ENCODE results near the gene IKBKE. TPM values are rescaled to one million over a fixed set of nuclear protein-coding genes. Genes with fewer than 3 reads are reported as not detected.

IKBKE gene
- total RNA-seq, 1 experiment from 2014 or later, result 6.6 TPM

GRCh38 chr1:206521694-206522402, 51.6 kb downstream of the IKBKE start:
- Histone ChIP-seq H3K23me2 (ENCODE audit: insufficient read length, low read depth, low read length, poor library complexity, severe bottlenecking) (no peaks in the 10 kb centered on the region), H3K9ac (ENCODE audit: extremely low read depth, insufficient read length, low read length) (no peak overlapping the region), H3K79me2 (ENCODE audit: insufficient read depth, low read length) (no peaks in the 10 kb centered on the region), H2BK5ac (ENCODE audit: insufficient read length, low read length) (no peak overlapping the region), H3K4me1 (ENCODE audit: insufficient read depth, low read length) (no peaks in the 10 kb centered on the region), H2AFZ (ENCODE audit: low read length) (no peak overlapping the region), H2BK15ac (ENCODE audit: low read depth, low read length) (no peak overlapping the region), H3K18ac (ENCODE audit: insufficient read length, low read depth, low read length) (no peak overlapping the region), H3K56ac (ENCODE audit: insufficient read length, low read depth, low read length) (no peak overlapping the region), H3K9me3 (ENCODE audit: control insufficient read depth, low read depth, low read length) (no peaks in the 10 kb centered on the region), H3K79me1 (ENCODE audit: insufficient read depth, low read depth, low read length, poor library complexity, severe bottlenecking) (no peaks in the 10 kb centered on the region), H3K27me3 (ENCODE audit: insufficient read depth, low read length) (no peaks in the 10 kb centered on the region), H3K27ac (ENCODE audit: insufficient read length, low read depth, low read length) (no peak overlapping the region), H3K4ac (ENCODE audit: low read depth, low read length) (no peak overlapping the region), H4K5ac (ENCODE audit: insufficient read length, low read depth, low read length) (no peak overlapping the region), H4K8ac (replicated peaks; ENCODE audit: insufficient read length, low read depth, low read length) (no peak overlapping the region), H3K4me2 (ENCODE audit: insufficient read depth, insufficient read length, low read length) (no peak overlapping the region), H4K20me1 (ENCODE audit: control insufficient read depth, insufficient read depth, insufficient read length) (no peaks in the 10 kb centered on the region), H2BK120ac (ENCODE audit: low read depth, low read length, poor library complexity, severe bottlenecking) (no peak overlapping the region), H4K91ac (ENCODE audit: insufficient read length, low read depth, low read length) (no peak overlapping the region), H3K23ac (ENCODE audit: insufficient read length, low read depth, low read length) (no peak overlapping the region), H3K14ac (ENCODE audit: insufficient read depth, low read length) (no peak overlapping the region), H2AK5ac (ENCODE audit: insufficient read length, low read length) (no peak overlapping the region), H2BK20ac (ENCODE audit: low read depth, low read length, poor library complexity, severe bottlenecking) (no peak overlapping the region), H2BK12ac (ENCODE audit: insufficient read length, low read depth, low read length) (no peak overlapping the region), H3T11ph (ENCODE audit: low read length) (no peak overlapping the region)
- no peaks in the 10 kb centered on the region for H3K36me3 Mint-ChIP-seq (ENCODE audit: insufficient read depth in 1 of 3, low read depth in 3 of 3)
- no peak for TF ChIP-seq CTCF (conservative IDR thresholded peaks at IDR 0.05)
- WGBS (ENCODE audit: extremely low coverage, insufficient read length, low lambda C conversion rate), result no CpG with 5 or more reads among the region's 8 CpGs
- H3K27me3 Mint-ChIP-seq (ENCODE audit: low read depth), result peaks cover 7% of the 10 kb centered on the region; the same call in 1 of the 2 replicates
- no peaks in the 10 kb centered on the region for H3K9me3 Mint-ChIP-seq
- H3K4me1 Mint-ChIP-seq, result no peaks in the 10 kb centered on the region; a peak in 1 of 4 replicates
- no peak for DNase-seq
- H3K4me3 Mint-ChIP-seq, result no peak overlapping the region
- no peak overlapping the region for H3K27ac Mint-ChIP-seq

Data from H9 (cell line).